ENCODE results near the gene UBAC1.

GRCh38 chr9:135959814-135960213 is 1.4 kb downstream of the UBAC1 start:
- no peak for TF ChIP-seq CTCF (IDR thresholded peaks at IDR 0.05)
- no peak for TF ChIP-seq POLR2A (IDR thresholded peaks at IDR 0.05)
